ENCODE measurements around the gene HAPSTR1.

The HAPSTR1 gene

DNA sequence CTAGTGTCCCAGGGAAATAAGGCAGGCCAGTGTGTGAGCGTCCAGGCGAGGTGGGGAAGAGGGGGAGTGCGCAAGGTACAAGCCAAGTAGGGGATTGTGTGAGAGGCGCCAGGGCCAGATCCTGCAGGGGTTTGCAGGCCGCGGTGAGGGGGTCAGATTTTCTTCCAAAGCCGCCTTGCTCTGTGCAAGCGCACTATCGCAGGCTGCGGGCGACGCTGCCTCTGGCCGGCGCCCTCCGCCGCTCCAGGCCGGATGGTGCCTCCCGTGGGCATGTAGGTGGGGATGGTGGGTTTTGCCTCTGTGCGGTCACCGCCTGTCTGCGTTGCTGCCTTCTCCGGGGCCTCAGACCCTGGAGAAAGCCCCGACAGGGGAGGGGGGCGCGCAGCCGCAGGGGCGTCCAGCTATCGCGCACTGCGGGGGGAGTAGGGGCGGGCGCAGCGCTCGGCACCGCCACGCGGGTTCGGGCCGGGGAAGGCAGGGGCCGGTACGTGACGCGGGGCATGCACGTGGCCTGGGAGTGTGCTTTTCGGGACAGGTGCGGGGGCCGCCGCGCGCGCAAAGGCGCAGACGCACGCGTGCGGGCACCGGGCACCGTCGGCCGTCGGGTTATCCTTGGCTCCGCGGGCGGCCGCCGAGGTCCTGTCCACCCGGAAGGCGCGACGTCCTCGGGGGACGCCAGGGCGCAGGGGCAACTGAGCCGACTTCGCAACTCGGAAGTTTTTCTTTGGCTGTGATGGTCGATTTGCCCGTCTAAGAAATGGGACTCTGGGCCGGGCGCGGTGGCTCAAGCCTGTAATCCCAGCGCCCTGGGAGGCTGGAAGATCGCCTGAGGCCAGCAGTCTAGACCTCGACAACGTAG lies 1.1 kb upstream of the HAPSTR1 start:
- H3K4me3 ChIP-seq (ENCODE audit: low read length), result peak overlapping the region; percentile 78
- peaks cover 9% of the 10 kb centered on the region; the same call in 1 of the 2 replicates for H3K4me1 ChIP-seq (ENCODE audit: insufficient read depth, low read length)
- peaks cover 23% of the 10 kb centered on the region for H3K36me3 ChIP-seq (ENCODE audit: insufficient read depth, low read depth, low read length)
- H3K9me3 ChIP-seq (ENCODE audit: insufficient read depth, low read depth, low read length), result no peaks in the 10 kb centered on the region
- peak overlapping the region; percentile 27 for H3K27ac ChIP-seq (ENCODE audit: low read length)
- peak overlapping the region; percentile 87; the same call in 1 of the 2 replicates for H3K9ac ChIP-seq (ENCODE audit: low read depth, low read length)
- no peaks in the 10 kb centered on the region for H3K27me3 ChIP-seq (ENCODE audit: insufficient read depth, low read length)

DNA sequence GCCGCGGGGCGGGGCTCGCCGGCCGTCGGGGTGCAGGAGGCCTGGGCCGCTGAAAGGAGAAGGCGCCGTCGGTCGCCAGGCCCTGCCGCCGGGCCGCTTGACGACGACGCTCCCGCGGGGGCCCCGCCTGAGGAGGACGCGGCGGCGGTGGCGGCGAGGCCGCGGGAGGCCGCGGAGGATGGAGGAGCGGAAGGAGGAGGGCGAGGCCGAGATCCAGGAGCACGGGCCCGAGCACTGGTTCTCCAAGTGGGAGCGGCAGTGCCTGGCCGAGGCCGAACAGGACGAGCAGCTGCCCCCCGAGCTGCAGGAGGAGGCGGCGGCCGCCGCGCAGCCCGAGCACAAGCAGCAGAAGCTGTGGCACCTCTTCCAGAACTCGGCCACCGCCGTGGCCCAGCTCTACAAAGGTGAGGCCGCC lies 430 bp downstream of the HAPSTR1 start:
- H3K4me3 ChIP-seq (ENCODE audit: low read length), result peak overlapping the region; percentile 98
- H3K27ac ChIP-seq (ENCODE audit: low read length), result peak overlapping the region; percentile 67
- H3K9ac ChIP-seq (ENCODE audit: low read depth, low read length), result peak overlapping the region; percentile 94; the same call in 1 of the 2 replicates
- H3K36me3 ChIP-seq (ENCODE audit: insufficient read depth, low read depth, low read length), result peaks cover 39% of the 10 kb centered on the region
- no peaks in the 10 kb centered on the region for H3K27me3 ChIP-seq (ENCODE audit: insufficient read depth, low read length)
- peaks cover 14% of the 10 kb centered on the region; the same call in 1 of the 2 replicates for H3K4me1 ChIP-seq (ENCODE audit: insufficient read depth, low read length)
- H3K9me3 ChIP-seq (ENCODE audit: insufficient read depth, low read depth, low read length), result no peaks in the 10 kb centered on the region

DNA sequence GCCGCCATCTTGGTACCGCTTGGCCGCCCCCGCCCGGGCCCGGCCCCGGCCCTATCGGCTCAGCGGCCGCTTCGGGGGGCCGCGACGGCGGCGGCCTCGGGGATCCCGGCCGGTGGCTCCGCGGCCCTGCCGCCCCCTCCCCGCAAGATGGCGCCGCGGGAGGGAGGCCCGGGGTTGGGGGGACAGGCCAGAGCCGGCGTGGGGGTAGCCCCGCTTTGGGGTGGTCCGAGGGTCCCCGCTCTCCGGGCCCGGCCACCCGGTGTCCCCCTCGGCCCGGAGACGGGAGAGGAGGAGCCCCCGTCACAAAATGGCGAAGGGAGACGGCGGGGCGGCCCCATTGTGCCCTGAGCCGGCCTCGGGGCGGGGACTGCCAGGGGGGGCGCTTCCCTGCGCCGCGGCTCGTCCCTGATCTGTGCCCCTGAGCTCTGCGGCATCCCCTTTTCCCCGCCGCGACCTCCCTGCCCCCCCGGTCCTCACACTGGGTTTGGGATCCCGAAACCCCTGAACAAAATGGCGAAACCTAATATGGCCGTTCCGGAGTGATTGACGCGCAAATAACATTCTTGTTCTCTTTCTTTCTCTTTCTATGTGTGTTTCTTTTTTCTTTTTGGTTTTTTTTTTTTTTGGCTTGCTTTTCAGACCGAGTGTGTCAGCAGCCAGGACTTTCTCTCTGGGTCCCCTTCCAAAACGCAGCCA lies 986 bp downstream of the HAPSTR1 start:
- Histone ChIP-seq H3K4me1 (ENCODE audit: insufficient read depth, low read length) (peaks cover 14% of the 10 kb centered on the region; the same call in 1 of the 2 replicates), H3K36me3 (ENCODE audit: insufficient read depth, low read depth, low read length) (peaks cover 44% of the 10 kb centered on the region), H3K27me3 (ENCODE audit: insufficient read depth, low read length) (no peaks in the 10 kb centered on the region), H3K9ac (ENCODE audit: low read depth, low read length) (peak overlapping the region; percentile 94), H3K4me3 (ENCODE audit: low read length) (peak overlapping the region; percentile 98), H3K27ac (ENCODE audit: low read length) (peak overlapping the region; percentile 67), H3K9me3 (ENCODE audit: insufficient read depth, low read depth, low read length) (no peaks in the 10 kb centered on the region)

DNA sequence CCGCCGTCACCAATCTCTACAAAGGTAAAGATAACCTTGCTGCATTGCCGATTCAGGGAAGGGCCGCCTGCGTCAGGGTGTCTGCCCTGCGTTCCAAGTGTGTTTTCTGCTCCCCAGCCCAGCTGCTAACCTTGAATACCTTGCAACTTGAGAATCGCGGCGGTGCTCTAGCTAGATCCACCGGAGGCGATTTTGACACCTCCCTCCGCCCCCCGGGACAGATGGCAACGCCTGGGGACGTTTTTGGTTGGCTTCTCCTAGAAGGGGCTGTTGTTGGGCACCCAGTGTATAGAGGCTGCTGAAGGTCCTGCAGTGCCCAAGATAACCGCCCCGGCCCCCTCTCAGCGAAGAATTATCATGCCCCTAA lies 1.5 kb downstream of the HAPSTR1 start:
- H3K4me1 ChIP-seq (ENCODE audit: insufficient read depth, low read length), result peaks cover 14% of the 10 kb centered on the region; the same call in 1 of the 2 replicates
- peaks cover 49% of the 10 kb centered on the region for H3K36me3 ChIP-seq (ENCODE audit: insufficient read depth, low read depth, low read length)
- H3K27ac ChIP-seq (ENCODE audit: low read length), result peak overlapping the region; percentile 67

DNA sequence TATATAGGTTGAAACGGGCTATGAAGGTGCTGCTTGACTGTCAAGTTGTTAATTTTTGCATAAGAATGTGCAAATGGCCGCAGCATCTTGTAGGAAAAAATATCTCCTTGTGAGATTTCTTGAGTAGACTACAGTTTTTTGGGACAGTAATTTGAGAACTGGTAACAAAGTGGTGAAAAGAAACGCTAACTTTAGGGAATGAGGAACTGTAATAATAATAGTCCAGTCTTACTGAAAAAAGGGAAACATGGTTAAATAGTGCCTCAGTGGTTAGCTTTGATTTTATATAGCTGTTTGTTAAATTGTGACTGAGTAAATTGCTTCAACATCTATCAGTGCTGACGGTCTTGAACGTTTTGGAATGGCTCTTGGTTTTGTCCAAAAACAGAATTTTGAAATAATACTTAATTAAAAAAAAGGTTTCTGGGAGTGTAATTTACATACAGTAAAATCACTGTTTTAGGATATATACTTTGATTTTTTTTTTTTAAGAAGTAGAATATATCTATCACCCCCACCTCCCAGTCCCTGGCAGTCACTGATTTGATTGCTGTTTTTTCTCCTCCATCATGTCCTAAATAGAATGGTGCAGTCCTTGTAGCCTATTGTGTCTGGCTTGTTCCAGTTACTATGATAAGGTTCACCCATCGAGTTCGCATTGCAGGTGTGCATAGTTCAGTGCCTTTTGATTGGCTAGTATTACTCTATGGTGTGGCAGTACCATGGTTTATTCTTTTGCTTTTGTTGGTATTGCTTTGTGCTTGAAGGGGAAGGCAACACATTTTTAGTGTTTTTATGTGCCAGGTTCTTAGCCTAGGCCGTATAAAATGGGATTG lies 2.8 kb downstream of the HAPSTR1 start:
- Histone ChIP-seq H3K4me1 (ENCODE audit: insufficient read depth, low read length) (peaks cover 14% of the 10 kb centered on the region; the same call in 1 of the 2 replicates), H3K27ac (ENCODE audit: low read length) (no peak overlapping the region), H3K4me3 (ENCODE audit: low read length) (peak overlapping the region; percentile 98), H3K9ac (ENCODE audit: low read depth, low read length) (peak overlapping the region; percentile 94; the same call in 1 of the 2 replicates), H3K36me3 (ENCODE audit: insufficient read depth, low read depth, low read length) (peaks cover 62% of the 10 kb centered on the region), H3K9me3 (ENCODE audit: insufficient read depth, low read depth, low read length) (no peaks in the 10 kb centered on the region), H3K27me3 (ENCODE audit: insufficient read depth, low read length) (no peaks in the 10 kb centered on the region)

More for the DNA sequence above, 1.5 kb downstream of the HAPSTR1 start:
- Histone ChIP-seq H3K9me3 (ENCODE audit: insufficient read depth, low read depth, low read length) (no peaks in the 10 kb centered on the region), H3K4me3 (ENCODE audit: low read length) (peak overlapping the region; percentile 98), H3K27me3 (ENCODE audit: insufficient read depth, low read length) (no peaks in the 10 kb centered on the region), H3K9ac (ENCODE audit: low read depth, low read length) (peak overlapping the region; percentile 94)

DNA sequence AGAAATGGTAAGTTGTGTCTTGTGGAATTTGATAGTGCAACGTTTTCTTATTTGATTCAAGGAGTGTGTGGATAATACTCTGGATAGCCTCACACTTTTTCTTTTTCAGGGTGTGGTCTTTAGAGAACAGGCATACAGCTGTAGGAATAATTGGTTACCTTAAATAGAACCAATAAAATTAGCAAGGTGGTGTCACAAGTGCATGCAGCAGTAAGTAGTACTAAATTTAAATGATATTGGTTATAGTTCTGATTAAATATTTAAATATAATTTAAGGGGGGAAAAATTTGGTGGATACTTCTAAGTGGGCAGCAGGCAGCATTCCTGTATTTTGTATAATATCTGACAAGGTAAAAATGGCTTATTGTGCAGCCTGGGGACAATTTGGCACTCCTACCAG lies 3.7 kb downstream of the HAPSTR1 start:
- Histone ChIP-seq H3K36me3 (ENCODE audit: insufficient read depth, low read depth, low read length) (peaks cover 71% of the 10 kb centered on the region), H3K27me3 (ENCODE audit: insufficient read depth, low read length) (no peaks in the 10 kb centered on the region), H3K9ac (ENCODE audit: low read depth, low read length) (peak overlapping the region; percentile 56; the same call in 1 of the 2 replicates), H3K4me3 (ENCODE audit: low read length) (peak overlapping the region; percentile 98), H3K9me3 (ENCODE audit: insufficient read depth, low read depth, low read length) (no peaks in the 10 kb centered on the region), H3K4me1 (ENCODE audit: insufficient read depth, low read length) (peaks cover 11% of the 10 kb centered on the region), H3K27ac (ENCODE audit: low read length) (no peak overlapping the region)

DNA sequence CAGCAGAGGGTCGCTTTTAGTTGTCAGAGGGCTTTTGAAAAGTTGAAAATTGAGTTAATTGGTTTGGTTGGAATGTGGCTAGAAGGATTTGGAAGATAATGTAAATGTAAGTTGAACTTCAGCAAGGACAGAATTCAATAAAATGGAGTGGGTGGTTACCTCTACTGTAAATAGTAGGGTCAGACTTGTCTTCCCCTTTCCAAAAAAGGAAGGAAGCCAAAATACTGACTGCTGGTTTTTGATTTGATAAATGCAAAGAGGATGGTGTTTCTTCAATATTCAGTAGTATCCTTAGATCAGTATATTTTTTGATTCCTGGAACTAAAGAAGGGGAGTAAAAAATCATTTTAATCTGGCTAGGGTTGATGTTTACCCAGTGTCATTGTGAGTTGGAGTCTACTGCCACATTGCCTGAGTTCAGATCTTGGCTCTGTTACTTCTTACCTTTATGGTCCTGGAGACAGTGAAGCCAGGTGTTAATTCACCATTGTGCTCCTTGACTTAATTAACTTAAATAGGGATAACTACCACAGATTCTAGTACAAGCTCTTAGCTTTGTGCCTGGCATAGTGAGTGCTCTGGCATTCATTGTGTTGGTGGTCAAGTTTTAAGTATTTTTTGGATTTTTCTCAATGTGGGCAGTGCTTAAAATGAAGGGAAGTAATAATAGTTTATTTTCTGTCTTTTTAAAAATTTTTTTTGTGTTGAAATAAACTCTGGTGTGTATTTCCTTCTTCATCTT lies 4.4 kb downstream of the HAPSTR1 start:
- Histone ChIP-seq H3K9ac (ENCODE audit: low read depth, low read length) (0 out of 2 replicates have a peak overlapping the region, but pooled peaks have one; percentile 26), H3K9me3 (ENCODE audit: insufficient read depth, low read depth, low read length) (no peaks in the 10 kb centered on the region), H3K4me1 (ENCODE audit: insufficient read depth, low read length) (peaks cover 11% of the 10 kb centered on the region), H3K4me3 (ENCODE audit: low read length) (peak overlapping the region; percentile 98), H3K36me3 (ENCODE audit: insufficient read depth, low read depth, low read length) (peaks cover 78% of the 10 kb centered on the region), H3K27ac (ENCODE audit: low read length) (no peak overlapping the region), H3K27me3 (ENCODE audit: insufficient read depth, low read length) (no peaks in the 10 kb centered on the region)

DNA sequence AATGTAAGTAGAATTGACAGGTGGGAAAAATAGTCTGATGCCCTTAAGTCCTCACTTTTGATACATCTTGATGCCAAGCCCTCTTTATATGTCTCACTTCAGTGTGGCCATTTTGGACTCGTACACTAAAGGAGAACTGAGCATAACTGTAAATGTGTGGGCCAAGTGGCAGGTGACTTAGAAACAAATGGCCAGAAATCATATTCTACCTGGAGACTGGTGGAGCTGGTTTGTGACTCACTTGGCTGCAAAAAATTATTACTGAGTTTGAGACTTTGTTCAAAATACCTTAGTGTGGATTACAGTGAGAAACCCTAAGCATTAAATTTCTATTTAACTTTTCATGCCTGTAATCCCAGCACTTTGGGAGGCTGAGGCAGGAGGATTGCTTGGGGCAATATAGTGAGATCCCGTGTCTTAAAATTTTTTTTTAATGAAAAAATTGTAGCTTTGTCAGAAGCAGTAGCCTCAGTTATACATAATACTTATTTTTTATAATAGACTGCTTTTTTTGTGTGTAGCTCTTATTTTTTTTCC lies 5.0 kb downstream of the HAPSTR1 start:
- H3K9ac ChIP-seq (ENCODE audit: low read depth, low read length), result no peak overlapping the region
- H3K4me3 ChIP-seq (ENCODE audit: low read length), result no peak overlapping the region
- peaks cover 84% of the 10 kb centered on the region for H3K36me3 ChIP-seq (ENCODE audit: insufficient read depth, low read depth, low read length)
- no peak overlapping the region for H3K27ac ChIP-seq (ENCODE audit: low read length)
- H3K27me3 ChIP-seq (ENCODE audit: insufficient read depth, low read length), result no peaks in the 10 kb centered on the region
- peaks cover 11% of the 10 kb centered on the region for H3K4me1 ChIP-seq (ENCODE audit: insufficient read depth, low read length)
- no peaks in the 10 kb centered on the region for H3K9me3 ChIP-seq (ENCODE audit: insufficient read depth, low read depth, low read length)

DNA sequence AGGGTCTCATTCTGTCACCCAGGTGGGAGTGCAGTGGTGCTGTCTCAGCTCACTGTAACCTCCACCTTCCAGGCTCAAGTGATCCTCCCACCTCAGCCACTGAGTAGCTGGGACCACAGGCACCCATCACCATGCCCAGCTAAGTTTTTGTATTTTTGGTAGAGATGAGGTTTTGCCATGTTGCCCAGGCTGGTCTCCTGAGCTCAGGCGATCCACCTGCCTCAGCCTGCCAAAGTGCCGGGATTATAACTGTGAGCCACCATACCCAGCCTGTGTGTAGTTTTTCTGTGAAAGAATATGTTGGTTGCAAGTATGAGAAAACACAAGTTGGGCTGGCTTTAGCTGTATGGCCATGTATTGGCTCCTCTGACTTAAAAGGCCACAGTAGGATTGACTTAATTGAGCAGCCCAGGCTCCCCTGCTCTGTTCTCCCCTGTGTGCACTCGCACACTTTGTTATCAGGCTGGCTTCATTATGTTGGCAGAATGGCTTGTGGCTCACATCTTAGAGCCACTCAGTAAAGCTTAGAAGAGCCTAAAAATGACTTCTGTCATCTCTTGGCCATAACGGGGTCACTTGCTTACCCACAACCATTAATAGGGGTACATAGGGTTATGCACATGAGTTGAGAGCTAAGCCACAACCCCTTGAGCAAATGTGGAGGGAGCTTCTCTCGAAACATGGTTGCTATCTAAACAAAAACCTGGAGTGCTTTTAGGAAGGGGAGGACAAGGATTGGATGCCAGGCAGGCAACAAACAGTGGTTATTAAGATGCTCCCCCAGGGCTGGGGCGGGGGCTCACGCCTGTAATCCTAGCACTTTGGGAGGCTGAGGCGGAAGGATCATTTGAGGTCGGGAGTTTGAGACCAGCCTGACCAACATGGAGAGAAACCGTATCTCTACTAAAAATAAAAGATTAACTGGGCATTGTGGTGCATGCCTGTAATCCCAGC lies 6.1 kb downstream of the HAPSTR1 start:
- Histone ChIP-seq H3K4me3 (ENCODE audit: low read length) (no peak overlapping the region), H3K4me1 (ENCODE audit: insufficient read depth, low read length) (peaks cover 11% of the 10 kb centered on the region), H3K27ac (ENCODE audit: low read length) (no peak overlapping the region), H3K36me3 (ENCODE audit: insufficient read depth, low read depth, low read length) (peaks cover 95% of the 10 kb centered on the region), H3K9ac (ENCODE audit: low read depth, low read length) (no peak overlapping the region), H3K27me3 (ENCODE audit: insufficient read depth, low read length) (no peaks in the 10 kb centered on the region), H3K9me3 (ENCODE audit: insufficient read depth, low read depth, low read length) (no peaks in the 10 kb centered on the region)
